ENCODE results near the gene NDST1.

The NDST1 gene

DNA sequence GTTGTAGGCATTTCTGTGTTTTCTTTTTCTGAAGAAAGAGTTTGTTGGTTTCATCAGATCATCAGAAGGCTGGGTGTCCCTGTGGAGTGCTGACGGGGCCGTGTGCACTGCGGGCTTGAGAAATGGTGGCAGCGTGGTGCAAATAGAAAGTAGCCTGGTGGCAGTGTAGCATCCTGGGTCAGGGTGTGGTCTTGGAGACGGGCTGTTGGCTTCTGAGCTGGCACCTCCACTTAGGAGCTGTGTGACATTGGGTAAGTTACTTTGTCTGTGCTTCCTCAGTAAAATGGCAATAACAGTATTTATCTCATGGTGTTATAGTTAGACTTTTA is 10.0 kb upstream of the NDST1 start:
- TF ChIP-seq, protein P1, sequence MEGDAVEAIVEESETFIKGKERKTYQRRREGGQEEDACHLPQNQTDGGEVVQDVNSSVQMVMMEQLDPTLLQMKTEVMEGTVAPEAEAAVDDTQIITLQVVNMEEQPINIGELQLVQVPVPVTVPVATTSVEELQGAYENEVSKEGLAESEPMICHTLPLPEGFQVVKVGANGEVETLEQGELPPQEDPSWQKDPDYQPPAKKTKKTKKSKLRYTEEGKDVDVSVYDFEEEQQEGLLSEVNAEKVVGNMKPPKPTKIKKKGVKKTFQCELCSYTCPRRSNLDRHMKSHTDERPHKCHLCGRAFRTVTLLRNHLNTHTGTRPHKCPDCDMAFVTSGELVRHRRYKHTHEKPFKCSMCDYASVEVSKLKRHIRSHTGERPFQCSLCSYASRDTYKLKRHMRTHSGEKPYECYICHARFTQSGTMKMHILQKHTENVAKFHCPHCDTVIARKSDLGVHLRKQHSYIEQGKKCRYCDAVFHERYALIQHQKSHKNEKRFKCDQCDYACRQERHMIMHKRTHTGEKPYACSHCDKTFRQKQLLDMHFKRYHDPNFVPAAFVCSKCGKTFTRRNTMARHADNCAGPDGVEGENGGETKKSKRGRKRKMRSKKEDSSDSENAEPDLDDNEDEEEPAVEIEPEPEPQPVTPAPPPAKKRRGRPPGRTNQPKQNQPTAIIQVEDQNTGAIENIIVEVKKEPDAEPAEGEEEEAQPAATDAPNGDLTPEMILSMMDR (IDR thresholded peaks at IDR 0.05; ENCODE audit: extremely low read depth, missing control alignments) = no peak
- no peak for DNase-seq (ENCODE audit: low spot score)

DNA sequence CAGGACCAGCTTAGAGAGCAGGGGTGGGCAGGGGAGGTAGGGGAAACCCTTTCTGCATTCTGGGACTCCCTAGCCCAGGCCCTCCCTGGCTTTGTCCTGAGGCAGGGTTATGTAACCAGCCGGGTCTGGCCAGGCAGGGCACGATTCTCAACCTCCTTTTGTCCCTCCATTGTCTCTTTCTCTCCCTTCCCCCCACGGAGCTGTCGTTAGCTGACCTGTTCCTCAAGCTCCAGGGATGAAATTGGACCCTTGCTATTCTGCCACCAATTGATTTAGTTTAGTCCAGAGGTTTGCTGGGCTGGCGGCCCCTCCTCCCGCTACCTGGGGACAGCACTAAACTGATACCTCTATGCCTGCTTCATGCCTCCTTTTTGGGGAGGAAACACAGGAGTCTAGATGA is 9.4 kb upstream of the NDST1 start:
- TF ChIP-seq, protein P1 (IDR thresholded peaks at IDR 0.05; ENCODE audit: extremely low read depth, missing control alignments) = no peak
- DNase-seq (ENCODE audit: low spot score) = no peak

DNA sequence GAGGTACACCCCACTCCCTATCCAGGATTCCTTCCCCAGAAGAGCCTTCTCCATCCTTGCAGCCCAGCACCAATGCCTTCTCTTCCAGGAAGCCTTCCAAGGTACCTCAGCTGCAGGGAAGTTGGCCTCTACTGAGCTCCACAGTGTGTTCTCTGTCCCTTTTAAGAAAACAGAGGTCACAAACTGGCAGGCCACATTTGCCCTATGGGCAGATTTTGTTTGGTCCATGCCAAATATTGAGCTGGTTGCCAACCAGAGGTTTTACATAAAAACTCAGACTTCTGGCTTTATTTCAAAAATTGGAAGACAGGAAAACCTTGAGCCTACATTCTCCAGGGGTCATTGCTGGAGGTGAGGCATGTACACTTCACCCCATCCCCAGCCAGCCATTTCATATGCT is 9.0 kb upstream of the NDST1 start:
- TF ChIP-seq, protein P1 (IDR thresholded peaks at IDR 0.05; ENCODE audit: extremely low read depth, missing control alignments) = no peak
- no peak for DNase-seq (ENCODE audit: low spot score)

DNA sequence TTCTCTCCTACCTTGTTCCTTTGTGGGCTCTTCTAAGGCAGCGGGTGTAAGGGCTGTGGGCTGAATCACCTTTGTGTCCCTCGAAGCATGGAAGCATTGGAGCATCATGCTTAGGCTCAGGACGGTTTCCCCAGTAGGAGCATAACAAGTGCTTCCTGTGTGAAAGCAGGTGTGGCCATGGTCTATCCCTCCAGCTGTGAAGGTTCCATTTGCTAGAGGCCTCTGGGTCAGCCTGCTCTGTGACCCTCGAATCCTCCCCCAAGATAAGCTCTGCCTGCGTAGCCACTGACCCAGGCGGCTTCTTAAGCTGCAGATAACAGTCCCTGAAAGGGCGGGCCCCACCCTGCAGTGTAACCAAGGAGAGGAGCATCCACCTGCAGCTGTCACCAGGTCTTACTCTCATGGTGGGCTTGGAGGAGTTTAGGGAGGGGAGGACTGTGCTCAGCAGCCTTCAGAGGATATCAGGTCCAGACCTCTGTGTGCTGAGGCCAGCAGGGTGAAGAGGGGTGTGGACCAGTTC is 8.4 kb upstream of the NDST1 start:
- no peak for DNase-seq (ENCODE audit: low spot score)
- TF ChIP-seq, protein P1 (IDR thresholded peaks at IDR 0.05; ENCODE audit: extremely low read depth, missing control alignments) = no peak

DNA sequence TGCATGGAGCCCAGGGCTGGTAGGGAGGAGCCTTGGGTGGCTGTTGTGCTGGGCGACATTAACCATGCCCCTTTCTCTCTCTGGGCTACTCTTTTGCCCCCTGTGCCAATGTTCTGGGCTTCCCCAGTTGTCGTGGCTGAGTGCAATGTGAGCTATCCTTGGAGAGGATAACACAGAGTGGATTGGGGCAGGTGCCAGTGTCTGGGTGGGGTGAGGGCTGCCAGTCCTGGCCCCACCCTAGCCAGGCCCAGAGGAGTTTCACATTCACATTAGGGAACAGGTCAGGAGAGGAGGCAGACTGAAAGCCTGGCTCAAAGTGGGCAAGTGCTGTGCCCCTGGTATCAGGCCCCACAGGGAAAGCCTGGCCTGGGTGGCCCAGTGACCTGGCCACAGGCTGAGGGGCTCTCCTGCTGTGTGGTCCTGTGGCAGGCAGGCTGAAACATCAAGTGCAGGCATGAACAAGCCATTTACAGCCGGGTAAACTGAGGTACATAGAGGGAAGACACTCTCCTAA is 7.5 kb upstream of the NDST1 start:
- TF ChIP-seq, protein P1 (IDR thresholded peaks at IDR 0.05; ENCODE audit: extremely low read depth, missing control alignments) = no peak
- no peak for DNase-seq (ENCODE audit: low spot score)

DNA sequence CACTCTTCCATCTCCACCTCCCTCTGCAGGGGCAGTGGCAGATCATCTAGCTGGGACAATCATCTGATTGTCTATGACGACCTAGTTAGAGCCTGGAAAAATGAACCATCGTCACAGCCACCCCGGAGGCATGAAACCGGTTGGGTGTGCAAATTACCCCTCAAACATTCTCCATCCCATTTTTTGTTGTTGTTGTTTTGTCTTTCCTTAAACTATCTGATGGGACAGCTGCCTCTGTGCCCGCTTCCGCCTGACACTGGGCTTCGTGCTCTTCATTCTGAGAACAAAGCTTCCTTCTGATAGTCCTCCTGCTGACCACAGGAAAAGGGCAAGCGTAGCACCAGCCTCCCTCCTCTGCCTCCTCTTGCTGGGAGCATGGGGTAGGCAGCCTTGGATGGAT is 7.0 kb upstream of the NDST1 start:
- no peak for DNase-seq (ENCODE audit: low spot score)
- TF ChIP-seq, protein P1 (IDR thresholded peaks at IDR 0.05; ENCODE audit: extremely low read depth, missing control alignments) = no peak

DNA sequence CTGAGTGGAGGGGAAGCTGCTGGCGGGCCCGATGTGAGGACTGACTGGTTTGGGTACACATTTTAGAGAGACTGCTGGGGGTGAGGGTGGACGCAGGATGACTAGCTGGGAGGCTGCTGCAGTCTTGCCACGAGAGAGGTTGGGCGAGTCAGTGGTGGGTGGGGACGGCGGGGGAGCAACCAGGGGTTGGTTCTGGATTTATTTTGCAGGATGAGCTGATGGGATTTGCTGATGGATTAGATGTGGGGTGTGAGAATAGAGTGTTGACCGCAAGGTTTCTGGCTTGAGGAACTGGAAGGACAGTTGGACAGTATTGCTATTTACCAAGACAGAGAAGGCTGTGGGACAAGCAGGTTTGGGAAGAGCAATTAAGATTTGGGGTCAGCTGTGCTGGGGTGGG is 5.8 kb upstream of the NDST1 start:
- TF ChIP-seq, protein P1 (IDR thresholded peaks at IDR 0.05; ENCODE audit: extremely low read depth, missing control alignments) = no peak
- DNase-seq (ENCODE audit: low spot score) = no peak
